Cardiac muscle cell (in vitro differentiated cells and primary cell): ENCODE data around the gene NTNG1. TPM values are rescaled to one million over a fixed set of nuclear protein-coding genes. Genes with fewer than 3 reads are reported as not detected.

ENCODE experiments used
- DNase-seq, 2 donors: peaks; one replicate each; pipeline versions ENCODE4 v3.0.0 to v3.0.0-alpha.2; 2010 to 2017; ENCODE audit warnings: low read depth in 1 of 2, low spot score in 1 of 2
- H3K27ac ChIP-seq: fragments of 200-600 bp; sonication (generic); 2 replicates; pipeline ENCODE4 v1.5.1; 2016
- H3K27me3 ChIP-seq: fragments of 200-600 bp; sonication (generic); 2 replicates; pipeline ENCODE4 v1.6.0; 2016; ENCODE audit warnings: control low read depth
- H3K36me3 ChIP-seq: fragments of 200-600 bp; sonication (generic); 2 replicates; pipeline ENCODE4 v1.5.1; 2016; ENCODE audit warnings: control low read depth
- H3K4me1 ChIP-seq: fragments of 200-600 bp; sonication (generic); 2 replicates; pipeline ENCODE4 v1.8.1; 2017; ENCODE audit warnings: low read depth, mild to moderate bottlenecking, mixed run types
- H3K4me3 ChIP-seq: fragments of 200-600 bp; sonication (generic); 2 replicates; pipeline ENCODE4 v1.5.1; 2016; ENCODE audit warnings: mild to moderate bottlenecking
- H3K9me3 ChIP-seq: fragments of 200-600 bp; sonication (generic); 2 replicates; pipeline ENCODE4 v1.5.1; 2017; ENCODE audit warnings: low read depth, mild to moderate bottlenecking, control low read depth
- CTCF ChIP-seq: IDR thresholded peaks from 2 replicates; pipeline ENCODE4 v1.5.1; 2012; ENCODE audit warnings: low read depth, mild to moderate bottlenecking, low read length
- polyA plus RNA-seq: library from polyadenylated mRNA; unstranded; fragments of >200 nt; fragmentation: Nextera tagmentation; extraction: Ambion mirVana; gene quantifications from 2 replicates; pipeline ENCODE4 v1.2.1, GENCODE V29; 2016
- total RNA-seq: library from RNA; depleted of rRNA; stranded (reverse); fragments of >200 nt; gene quantifications from 2 replicates; pipeline ENCODE4 v1.2.3, GENCODE V29; 2016

The NTNG1 gene
- total and polyA plus RNA-seq, 2 experiments from 2014 or later: 0.12 TPM; not detected in 1

GRCh38 chr1:107145637-107146036 is 4.8 kb downstream of the NTNG1 start:
- Histone ChIP-seq H3K27ac (no peak overlapping the region), H3K4me1 (no peaks in the 10 kb centered on the region), H3K4me3 (no peak overlapping the region), H3K36me3 (no peaks in the 10 kb centered on the region), H3K9me3 (no peaks in the 10 kb centered on the region), H3K27me3 (peaks cover 17% of the 10 kb centered on the region)
- no peak for DNase-seq
- TF ChIP-seq CTCF: no peak

DNA sequence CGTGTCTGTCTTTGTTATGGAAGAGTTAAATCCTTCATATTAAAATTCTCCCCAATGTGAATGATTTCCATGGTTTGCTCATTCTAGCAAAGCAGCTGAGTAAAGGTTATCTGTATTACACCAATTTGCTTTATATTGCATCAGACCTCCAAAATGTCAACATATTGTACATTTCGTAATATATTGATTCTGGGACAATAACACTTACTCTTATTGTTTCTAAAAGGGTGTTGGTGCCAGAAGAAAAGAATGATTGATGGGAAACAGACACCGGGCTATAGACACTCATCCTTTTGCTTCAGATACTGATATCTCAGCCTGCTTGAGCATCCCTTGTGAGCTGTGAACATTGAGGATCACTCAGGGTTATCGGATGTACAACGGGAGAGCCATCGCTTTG is 7.0 kb downstream of the NTNG1 start:
- TF ChIP-seq CTCF: no peak
- no peak for DNase-seq
- Histone ChIP-seq H3K27ac (no peak overlapping the region), H3K9me3 (no peaks in the 10 kb centered on the region), H3K4me3 (no peak overlapping the region), H3K36me3 (no peaks in the 10 kb centered on the region), H3K4me1 (no peaks in the 10 kb centered on the region), H3K27me3 (peaks cover 3% of the 10 kb centered on the region)

DNA sequence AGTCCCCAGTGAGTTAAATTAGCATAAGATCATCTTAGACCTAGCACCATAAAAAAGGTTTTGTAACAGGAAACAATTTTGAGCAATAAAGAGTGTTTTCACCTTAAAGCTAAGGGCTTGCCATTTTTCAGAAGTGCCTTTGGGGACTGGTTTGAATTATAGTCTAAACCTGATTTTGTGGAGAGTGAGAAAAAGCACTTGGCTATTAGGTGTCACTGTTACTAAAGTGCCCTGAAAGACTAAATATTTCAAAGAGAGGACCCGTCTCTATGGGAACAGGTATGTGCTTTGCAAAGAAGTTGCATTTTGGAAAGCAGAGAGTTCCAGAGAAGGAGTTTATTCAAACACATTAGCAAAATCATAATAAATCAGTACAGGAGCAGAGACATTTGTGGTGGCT is 9.1 kb downstream of the NTNG1 start:
- no peaks in the 10 kb centered on the region for H3K9me3 ChIP-seq
- no peaks in the 10 kb centered on the region for H3K36me3 ChIP-seq
- H3K4me1 ChIP-seq: no peaks in the 10 kb centered on the region
- no peaks in the 10 kb centered on the region for H3K27me3 ChIP-seq
- no peak for DNase-seq
- H3K4me3 ChIP-seq: no peak overlapping the region
- H3K27ac ChIP-seq: no peak overlapping the region
- no peak for TF ChIP-seq CTCF

DNA sequence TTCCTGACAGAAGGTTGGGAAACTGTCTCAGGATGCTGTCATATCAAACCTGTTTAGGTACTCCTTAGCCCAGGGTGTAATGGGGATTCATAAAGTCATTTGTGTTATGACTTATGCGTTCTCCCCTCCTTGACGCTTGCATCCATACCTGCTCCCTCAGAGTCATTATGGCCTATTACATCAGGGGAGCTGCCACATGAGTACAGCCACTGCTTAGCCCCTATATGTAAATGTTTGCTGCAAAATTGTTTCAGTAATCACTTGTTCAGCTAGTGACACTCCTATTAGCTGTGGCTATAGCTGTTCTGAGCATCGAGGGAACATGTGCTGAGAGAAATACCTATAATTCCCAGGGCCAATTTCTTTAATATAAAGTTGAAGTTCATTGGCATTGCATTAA is 10.5 kb downstream of the NTNG1 start:
- no peak overlapping the region for H3K4me3 ChIP-seq
- no peaks in the 10 kb centered on the region for H3K9me3 ChIP-seq
- TF ChIP-seq CTCF: no peak
- H3K27me3 ChIP-seq: no peaks in the 10 kb centered on the region
- no peaks in the 10 kb centered on the region for H3K4me1 ChIP-seq
- no peak for DNase-seq
- H3K36me3 ChIP-seq: no peaks in the 10 kb centered on the region
- H3K27ac ChIP-seq: no peak overlapping the region

DNA sequence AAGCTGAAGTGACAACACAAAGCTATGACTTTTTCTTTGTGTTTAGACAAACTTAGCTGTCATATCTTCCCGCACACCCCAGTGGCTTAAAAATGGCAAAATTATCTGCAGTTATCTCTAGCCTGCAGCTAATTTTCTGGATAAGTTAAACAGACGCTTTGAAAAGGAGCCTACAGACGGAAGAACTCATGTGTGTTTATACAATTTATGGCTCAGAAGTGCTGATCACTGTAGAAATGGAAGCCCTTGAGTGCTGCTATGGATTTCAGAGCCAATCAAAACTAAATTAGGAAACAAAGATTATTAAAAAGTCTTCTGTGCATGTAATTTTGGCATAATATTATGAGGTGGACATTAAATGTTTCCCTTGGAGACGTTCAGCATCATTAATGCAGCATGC is 11.6 kb downstream of the NTNG1 start:
- H3K36me3 ChIP-seq: no peaks in the 10 kb centered on the region
- no peak overlapping the region for H3K27ac ChIP-seq
- no peaks in the 10 kb centered on the region for H3K27me3 ChIP-seq
- no peak for DNase-seq
- no peaks in the 10 kb centered on the region for H3K9me3 ChIP-seq
- H3K4me3 ChIP-seq: no peak overlapping the region
- no peak for TF ChIP-seq CTCF
- no peaks in the 10 kb centered on the region for H3K4me1 ChIP-seq

GRCh38 chr1:107153014-107153413 is 12.2 kb downstream of the NTNG1 start:
- Histone ChIP-seq H3K27me3 (no peaks in the 10 kb centered on the region), H3K4me3 (no peak overlapping the region), H3K4me1 (no peaks in the 10 kb centered on the region), H3K9me3 (no peaks in the 10 kb centered on the region), H3K27ac (no peak overlapping the region), H3K36me3 (no peaks in the 10 kb centered on the region)
- DNase-seq: no peak
- TF ChIP-seq CTCF: no peak
